ENCODE measurements around the gene CAPN8.

GRCh38 chr1:223642237-223642636 lies 23.3 kb downstream of the CAPN8 start:
- TF ChIP-seq POLR2A (IDR thresholded peaks at IDR 0.05) (no peak), CTCF (IDR thresholded peaks at IDR 0.05) (no peak), EP300 (IDR thresholded peaks at IDR 0.05; ENCODE audit: low read depth) (no peak), POLR2AphosphoS5 (IDR thresholded peaks at IDR 0.05) (no peak)

All from transverse colon (tissue), 4 donors.